SK-N-SH (cell line): ENCODE measurements around the gene INSRR. TPM values are rescaled to one million over a fixed set of nuclear protein-coding genes. Genes with fewer than 3 reads are reported as not detected.
A peak's percentile ranks its signal among the peaks of the same experiment; 100 is the strongest.

Experiments used
- CTCF ChIA-PET: fragments of 300-600, 350-600 bp; formaldehyde crosslinking; extraction: SDS; loops from one replicate; lab custom pipeline; 2021; lab: Yijun Ruan, JAX
- POLR2A ChIA-PET: fragments of 350-600 bp; sonication (Branson Sonifier 250); formaldehyde crosslinking; extraction: SDS; loops from one replicate; lab custom pipeline; 2020; ENCODE audit warnings: antibody characterized with exemption, inconsistent platforms; lab: Yijun Ruan, JAX
- DNase-seq: peaks from one replicate; pipeline ENCODE4 v3.0.0; 2012
- H2AFZ ChIP-seq: fragments of 200-600 bp; sonication (generic); 2 replicates; pipeline ENCODE4 v1.8.1; 2016; ENCODE audit warnings: antibody characterized with exemption, mild to moderate bottlenecking, low read depth
- H3F3A ChIP-seq: fragments of 200-600 bp; sonication (generic); replicated peaks from 2 replicates; pipeline ENCODE3; 2016; ENCODE audit warnings: antibody characterized with exemption, mild to moderate bottlenecking; ENCODE audit not compliant: insufficient read depth
- H3K27ac ChIP-seq, 2 experiments: fragments of 200-500 bp in 1 of 2; fragments of 200-600 bp in 1 of 2; sonication (Bioruptor generic) in 1 of 2; sonication (generic), shearing (Covaris generic) in 1 of 2; 2 replicates each; pipeline versions ENCODE4 v1.5.1 to v1.6.1; 2014 to 2016; ENCODE audit warnings: low read depth in 2 of 2, inconsistent platforms in 1 of 2, low read length in 1 of 2, mild to moderate bottlenecking in 1 of 2, mixed read lengths in 1 of 2
- H3K27me3 ChIP-seq: fragments of 200-600 bp; sonication (generic), shearing (Covaris generic); 2 replicates; pipeline ENCODE4 v1.6.1; 2016; ENCODE audit warnings: mixed run types; ENCODE audit not compliant: insufficient read depth
- H3K36me3 ChIP-seq, 2 experiments: fragments of 200-500 bp in 1 of 2; fragments of 200-600 bp in 1 of 2; sonication (Bioruptor generic) in 1 of 2; sonication (generic) in 1 of 2; replicated peaks in 1 of 2; 2 replicates each; pipeline versions ENCODE3 to v1.5.1; 2014 to 2016; ENCODE audit warnings: low read length in 1 of 2, mild to moderate bottlenecking in 1 of 2; ENCODE audit not compliant: insufficient read depth in 2 of 2, control insufficient read depth in 1 of 2
- H3K4me1 ChIP-seq, 2 experiments: fragments of 200-500 bp in 1 of 2; fragments of 200-600 bp in 1 of 2; sonication (Bioruptor generic) in 1 of 2; sonication (generic), shearing (Covaris generic) in 1 of 2; 2 replicates each; pipeline versions ENCODE4 v1.5.1 to v1.6.1; 2014 to 2016; ENCODE audit warnings: low read depth in 1 of 2, low read length in 1 of 2, mixed run types in 1 of 2; ENCODE audit not compliant: insufficient read depth in 2 of 2, control insufficient read depth in 1 of 2
- H3K4me2 ChIP-seq: fragments of 200-600 bp; sonication (generic), shearing (Covaris generic); 2 replicates; pipeline ENCODE4 v1.6.1; 2017; ENCODE audit warnings: mixed run types
- H3K4me3 ChIP-seq, 2 experiments: fragments of 200-500 bp in 1 of 2; fragments of 200-600 bp in 1 of 2; sonication (Bioruptor generic) in 1 of 2; sonication (generic), shearing (Covaris generic) in 1 of 2; 2 replicates each; pipeline versions ENCODE4 v1.5.1 to v1.8.1; 2014 to 2016; ENCODE audit warnings: low read depth in 2 of 2, inconsistent platforms in 1 of 2, low read length in 1 of 2, mild to moderate bottlenecking in 1 of 2, mixed read lengths in 1 of 2, moderate library complexity in 1 of 2
- H3K79me2 ChIP-seq: fragments of 200-600 bp; sonication (generic); 2 replicates; pipeline ENCODE4 v1.8.1; 2017; ENCODE audit warnings: mild to moderate bottlenecking; ENCODE audit not compliant: insufficient read depth
- H3K9ac ChIP-seq: fragments of 200-600 bp; sonication (generic); 2 replicates; pipeline ENCODE4 v1.6.1; 2017; ENCODE audit warnings: mixed run types
- H3K9me2 ChIP-seq: fragments of 200-600 bp; sonication (generic); 2 replicates; pipeline ENCODE4 v1.6.1; 2017; ENCODE audit warnings: mixed run types
- H3K9me3 ChIP-seq: fragments of 200-600 bp; sonication (generic); 2 replicates; pipeline ENCODE4 v1.6.1; 2017; ENCODE audit warnings: mixed run types, mild to moderate bottlenecking, moderate library complexity
- H4K20me1 ChIP-seq: fragments of 200-600 bp; sonication (generic); 2 replicates; pipeline ENCODE4 v1.6.1; 2017; ENCODE audit warnings: mild to moderate bottlenecking, mixed run types; ENCODE audit not compliant: insufficient read depth
- CHD2 ChIP-seq: fragments of 150-350 bp; IDR thresholded peaks from 2 replicates; pipeline ENCODE4 v1.6.1; 2018; ENCODE audit warnings: low read length; ENCODE audit not compliant: partially characterized antibody
- ELF1 ChIP-seq: IDR thresholded peaks from 2 replicates; pipeline ENCODE4 v1.4.0; 2012
- EP300 ChIP-seq, 2 experiments: IDR thresholded peaks; 2 replicates each; pipeline versions ENCODE4 v1.4.0 to v1.6.1; 2012; ENCODE audit warnings: borderline replicate concordance in 1 of 2, low read depth in 1 of 2, low read length in 1 of 2
- FOXJ3 ChIP-seq: sonication (generic); formaldehyde crosslinking; IDR thresholded peaks from 2 replicates; pipeline ENCODE4 v1.5.1; 2020; ENCODE audit warnings: mild to moderate bottlenecking, missing genetic modification reagents
- FOXM1 ChIP-seq: IDR thresholded peaks from 2 replicates; pipeline ENCODE4 v1.4.0; 2012; ENCODE audit warnings: low read depth, mild to moderate bottlenecking
- GABPA ChIP-seq: IDR thresholded peaks from 2 replicates; pipeline ENCODE4 v1.4.0; 2012; ENCODE audit warnings: low read depth, mild to moderate bottlenecking
- GATA2 ChIP-seq: sonication (generic); formaldehyde crosslinking; IDR thresholded peaks from 2 replicates; pipeline ENCODE4 v1.5.0; 2020; ENCODE audit warnings: mild to moderate bottlenecking, missing genetic modification reagents
- MXI1 ChIP-seq: IDR thresholded peaks from 2 replicates; pipeline ENCODE4 v1.6.1; 2012; ENCODE audit warnings: mild to moderate bottlenecking, low read depth, low read length, improper control_type of control experiment
- NFIC ChIP-seq: IDR thresholded peaks from 2 replicates; pipeline ENCODE4 v1.4.0; 2012; ENCODE audit warnings: borderline replicate concordance
- NRF1 ChIP-seq: IDR thresholded peaks from 2 replicates; pipeline ENCODE4 v1.6.1; 2012; ENCODE audit warnings: low read depth, mild to moderate bottlenecking, low read length
- PBX3 ChIP-seq: IDR thresholded peaks from 2 replicates; pipeline ENCODE4; 2012
- RAD21 ChIP-seq: IDR thresholded peaks from 2 replicates; pipeline ENCODE4 v1.6.1; 2012; ENCODE audit warnings: mild to moderate bottlenecking, low read length
- RCOR1 ChIP-seq: fragments of 150-350 bp; IDR thresholded peaks from 2 replicates; pipeline ENCODE4 v1.6.1; 2017; ENCODE audit warnings: antibody characterized with exemption, low read length
- TCF12 ChIP-seq: IDR thresholded peaks from 2 replicates; pipeline ENCODE4 v1.4.0; 2012
- TEAD4 ChIP-seq: IDR thresholded peaks from 2 replicates; pipeline ENCODE4 v1.4.0; 2012; ENCODE audit warnings: mild to moderate bottlenecking, borderline replicate concordance; ENCODE audit not compliant: insufficient read depth
- USF2 ChIP-seq: fragments of 150-350 bp; IDR thresholded peaks from 2 replicates; pipeline ENCODE4 v1.6.1; 2017; ENCODE audit warnings: antibody characterized with exemption, low read length, low read depth, borderline replicate concordance
- WGBS: methylation state at CpG from one replicate; pipeline ENCODE4 v1.1.6; 2017; ENCODE audit warnings: low lambda C conversion rate; 5-methylcytosine and 5-hydroxymethylcytosine counted together
- polyA plus RNA-seq, 3 experiments: library from polyadenylated mRNA; depleted of rRNA; stranded (reverse); fragments of >200 nt; gene quantifications; 2 replicates each; pipeline ENCODE4 v1.2.3, GENCODE V29; 2012
- TF ChIP-seq, protein P1 (sequence below): IDR thresholded peaks from 2 replicates; pipeline ENCODE4 v1.4.0; 2012; ENCODE audit warnings: low read depth
- TF ChIP-seq, protein P2 (sequence below): IDR thresholded peaks from 2 replicates; pipeline ENCODE4 v1.4.0; 2012; ENCODE audit warnings: low read depth, borderline replicate concordance
- TF ChIP-seq, protein P3 (sequence below): IDR thresholded peaks from 2 replicates; pipeline ENCODE4 v1.6.1; 2012; ENCODE audit warnings: mild to moderate bottlenecking, low read depth, low read length, moderate library complexity

Gene INSRR
- polyA plus RNA-seq, 1 of the 3 experiments (the other 2 are of a cell fraction), result 0.20 TPM

GRCh38 chr1:156852418-156852874 lies 6.5 kb downstream of the INSRR start:
- H3K27me3 ChIP-seq, result peaks cover 6% of the 10 kb centered on the region; the same call in 1 of the 2 replicates
- H3K27ac ChIP-seq, result peak overlapping the region in 1 of 2 experiments; percentile 94; a peak in 2 of 4 replicates
- no peaks in the 10 kb centered on the region for H4K20me1 ChIP-seq
- no peak overlapping the region for H3K9ac ChIP-seq
- ChIA-PET CTCF (interaction anchor here (0.8 to 18.0 kb wide), 11 partner anchors 8 to 146 kb away, joined by 3 to 566 read pairs (median 5); partner anchors contain the start of gene NTRK1), POLR2A (interaction anchor here (0.6 to 1.9 kb wide), 9 partner anchors 8 to 79 kb away, joined by 3 to 18 read pairs (median 3); partner anchors contain the start of gene NTRK1)
- H3K9me3 ChIP-seq, result no peaks in the 10 kb centered on the region
- no peaks in the 10 kb centered on the region for H3K79me2 ChIP-seq
- 29% methylated on average over 5 of the region's 9 CpGs for WGBS
- H3F3A ChIP-seq, result no peaks in the 10 kb centered on the region
- H3K4me2 ChIP-seq, result no peak overlapping the region
- H3K4me3 ChIP-seq, result no peak overlapping the region
- TF ChIP-seq USF2 (no peak), FOXJ3 (CRISPR knock-in tag) (peak; percentile 86), RCOR1 (peak; percentile 85), TCF12 (peak; percentile 66), FOXM1 (no peak), RAD21 (peak; percentile 0; the same call in 1 of the 2 replicates), TEAD4 (no peak), GABPA (no peak), NFIC (peak; percentile 86; the same call in 1 of the 2 replicates), PBX3 (0 out of 2 replicates have a peak, but pooled peaks have one; percentile 19), GATA2 (CRISPR knock-in tag) (peak; percentile 84), MXI1 (peak; percentile 77), NRF1 (peak; percentile 33; the same call in 1 of the 2 replicates), ELF1 (no peak), EP300 (IDR thresholded peaks at IDR 0.05; ENCODE audit: borderline replicate concordance in 1 of 2, low read depth in 1 of 2, low read length in 1 of 2) (peak in 1 of 2 experiments; percentile 88; a peak in 2 of 4 replicates), CHD2 (peak; percentile 87)
- TF ChIP-seq, protein P1, sequence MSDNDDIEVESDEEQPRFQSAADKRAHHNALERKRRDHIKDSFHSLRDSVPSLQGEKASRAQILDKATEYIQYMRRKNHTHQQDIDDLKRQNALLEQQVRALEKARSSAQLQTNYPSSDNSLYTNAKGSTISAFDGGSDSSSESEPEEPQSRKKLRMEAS, result no peak
- TF ChIP-seq, protein P2, sequence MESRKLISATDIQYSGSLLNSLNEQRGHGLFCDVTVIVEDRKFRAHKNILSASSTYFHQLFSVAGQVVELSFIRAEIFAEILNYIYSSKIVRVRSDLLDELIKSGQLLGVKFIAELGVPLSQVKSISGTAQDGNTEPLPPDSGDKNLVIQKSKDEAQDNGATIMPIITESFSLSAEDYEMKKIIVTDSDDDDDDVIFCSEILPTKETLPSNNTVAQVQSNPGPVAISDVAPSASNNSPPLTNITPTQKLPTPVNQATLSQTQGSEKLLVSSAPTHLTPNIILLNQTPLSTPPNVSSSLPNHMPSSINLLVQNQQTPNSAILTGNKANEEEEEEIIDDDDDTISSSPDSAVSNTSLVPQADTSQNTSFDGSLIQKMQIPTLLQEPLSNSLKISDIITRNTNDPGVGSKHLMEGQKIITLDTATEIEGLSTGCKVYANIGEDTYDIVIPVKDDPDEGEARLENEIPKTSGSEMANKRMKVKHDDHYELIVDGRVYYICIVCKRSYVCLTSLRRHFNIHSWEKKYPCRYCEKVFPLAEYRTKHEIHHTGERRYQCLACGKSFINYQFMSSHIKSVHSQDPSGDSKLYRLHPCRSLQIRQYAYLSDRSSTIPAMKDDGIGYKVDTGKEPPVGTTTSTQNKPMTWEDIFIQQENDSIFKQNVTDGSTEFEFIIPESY, result no peak
- TF ChIP-seq, protein P3, sequence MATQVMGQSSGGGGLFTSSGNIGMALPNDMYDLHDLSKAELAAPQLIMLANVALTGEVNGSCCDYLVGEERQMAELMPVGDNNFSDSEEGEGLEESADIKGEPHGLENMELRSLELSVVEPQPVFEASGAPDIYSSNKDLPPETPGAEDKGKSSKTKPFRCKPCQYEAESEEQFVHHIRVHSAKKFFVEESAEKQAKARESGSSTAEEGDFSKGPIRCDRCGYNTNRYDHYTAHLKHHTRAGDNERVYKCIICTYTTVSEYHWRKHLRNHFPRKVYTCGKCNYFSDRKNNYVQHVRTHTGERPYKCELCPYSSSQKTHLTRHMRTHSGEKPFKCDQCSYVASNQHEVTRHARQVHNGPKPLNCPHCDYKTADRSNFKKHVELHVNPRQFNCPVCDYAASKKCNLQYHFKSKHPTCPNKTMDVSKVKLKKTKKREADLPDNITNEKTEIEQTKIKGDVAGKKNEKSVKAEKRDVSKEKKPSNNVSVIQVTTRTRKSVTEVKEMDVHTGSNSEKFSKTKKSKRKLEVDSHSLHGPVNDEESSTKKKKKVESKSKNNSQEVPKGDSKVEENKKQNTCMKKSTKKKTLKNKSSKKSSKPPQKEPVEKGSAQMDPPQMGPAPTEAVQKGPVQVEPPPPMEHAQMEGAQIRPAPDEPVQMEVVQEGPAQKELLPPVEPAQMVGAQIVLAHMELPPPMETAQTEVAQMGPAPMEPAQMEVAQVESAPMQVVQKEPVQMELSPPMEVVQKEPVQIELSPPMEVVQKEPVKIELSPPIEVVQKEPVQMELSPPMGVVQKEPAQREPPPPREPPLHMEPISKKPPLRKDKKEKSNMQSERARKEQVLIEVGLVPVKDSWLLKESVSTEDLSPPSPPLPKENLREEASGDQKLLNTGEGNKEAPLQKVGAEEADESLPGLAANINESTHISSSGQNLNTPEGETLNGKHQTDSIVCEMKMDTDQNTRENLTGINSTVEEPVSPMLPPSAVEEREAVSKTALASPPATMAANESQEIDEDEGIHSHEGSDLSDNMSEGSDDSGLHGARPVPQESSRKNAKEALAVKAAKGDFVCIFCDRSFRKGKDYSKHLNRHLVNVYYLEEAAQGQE, result peak; percentile 7; the same call in 1 of the 2 replicates
- H3K36me3 ChIP-seq, result no peaks in the 10 kb centered on the region
- H3K9me2 ChIP-seq, result no peaks in the 10 kb centered on the region
- H2AFZ ChIP-seq, result no peak overlapping the region
- DNase-seq, result peak; percentile 96
- peaks cover 0 to 45% of the 10 kb centered on the region in 2 experiments; a peak in 3 of 4 replicates for H3K4me1 ChIP-seq
